Renal pelvis (tissue), 4 donors: Measurements from ENCODE around the gene PTPRN2. TPM values are rescaled to one million over a fixed set of nuclear protein-coding genes. Genes with fewer than 3 reads are reported as not detected.
"Not testable (repeated sequence)": the region's sequence is repeated elsewhere in the genome, so short reads cannot be mapped to it uniquely, and the experiment has no call there.

Source experiments
- DNase-seq: peaks from one replicate; pipeline ENCODE4 v3.0.0-alpha.2; 2013
- polyA plus RNA-seq, 3 donors: library from polyadenylated mRNA; unstranded; fragments of 120-200 nt; gene quantifications; one replicate each; pipeline ENCODE4 v1.2.1, GENCODE V29; 2013; ENCODE audit not compliant: insufficient read length in 3 of 3

Gene PTPRN2
- polyA plus RNA-seq, 3 donors: 6.6 to 7.5 (median 7.4) TPM

- DNase-seq: no peak
Observed at GRCh38 chr7:157954901-157955300, 632.7 kb downstream of the PTPRN2 start.

GRCh38 chr7:157952841-157953645 lies 634.6 kb downstream of the PTPRN2 start:
- DNase-seq: no peak

DNA sequence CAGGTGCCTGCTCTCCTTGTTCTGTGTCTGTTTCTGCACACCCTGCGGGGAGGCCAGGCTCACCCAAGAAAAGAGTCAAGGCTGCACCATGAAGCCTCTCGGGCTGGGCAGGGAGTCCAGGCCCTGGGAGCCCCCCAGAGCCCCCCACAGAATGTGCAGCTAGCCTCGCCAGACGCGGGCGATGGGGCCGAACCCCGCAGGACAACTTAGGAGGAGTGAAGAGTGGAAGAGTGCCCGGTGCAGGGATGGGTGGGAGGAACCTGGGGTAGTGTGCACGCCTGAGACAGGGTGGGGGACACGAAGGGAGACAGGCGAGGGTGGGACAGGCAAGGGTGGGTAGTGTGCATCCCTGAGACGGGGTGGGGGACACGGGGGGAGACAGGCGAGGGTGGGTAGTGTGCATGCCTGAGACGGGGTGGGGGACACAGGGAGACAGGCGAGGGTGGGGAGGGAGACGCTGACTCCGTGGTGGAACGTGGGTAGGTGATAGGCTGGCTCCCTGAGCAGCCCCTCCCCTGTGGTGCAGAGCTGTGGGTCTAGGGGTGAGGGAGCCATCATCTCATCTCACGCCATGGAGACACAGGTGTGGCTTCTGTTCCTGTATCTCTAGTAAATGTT lies 635.5 kb downstream of the PTPRN2 start:
- no peak for DNase-seq

DNA sequence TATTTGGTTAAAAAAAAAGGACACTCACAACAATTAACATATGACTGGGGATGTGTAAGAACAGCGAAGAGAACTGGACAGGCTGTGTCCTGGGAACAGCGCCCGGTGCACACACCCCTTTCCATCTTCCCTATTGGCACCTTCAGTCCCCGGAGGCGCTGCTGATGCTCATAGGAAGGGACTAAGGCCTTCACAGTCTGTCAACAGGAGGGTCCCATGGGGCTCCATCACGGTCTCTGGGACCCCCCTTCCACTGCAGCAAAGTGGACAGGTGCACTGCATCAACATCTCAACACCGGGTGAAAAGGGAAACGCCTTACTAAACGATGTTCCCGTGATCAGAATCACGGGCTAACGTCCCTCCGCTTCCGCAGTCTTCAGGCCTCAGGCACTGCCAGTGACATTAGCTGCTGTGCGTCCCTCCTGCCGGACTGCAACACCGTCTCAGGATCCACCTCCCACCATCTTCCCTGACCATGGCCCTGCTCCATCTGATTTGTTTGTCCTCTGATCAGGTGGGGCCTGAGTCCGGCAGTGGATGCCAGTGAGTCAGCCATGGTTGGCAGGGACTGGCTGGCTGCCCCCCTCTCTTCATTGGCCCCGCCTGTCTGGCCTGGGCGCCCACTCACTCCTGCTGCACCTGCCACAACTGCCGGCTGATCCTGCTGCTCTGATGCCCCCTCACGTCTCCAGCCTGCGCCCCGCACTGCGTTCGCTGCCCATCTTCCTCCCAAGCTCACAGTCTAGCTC lies 636.1 kb downstream of the PTPRN2 start:
- no peak for DNase-seq

DNA sequence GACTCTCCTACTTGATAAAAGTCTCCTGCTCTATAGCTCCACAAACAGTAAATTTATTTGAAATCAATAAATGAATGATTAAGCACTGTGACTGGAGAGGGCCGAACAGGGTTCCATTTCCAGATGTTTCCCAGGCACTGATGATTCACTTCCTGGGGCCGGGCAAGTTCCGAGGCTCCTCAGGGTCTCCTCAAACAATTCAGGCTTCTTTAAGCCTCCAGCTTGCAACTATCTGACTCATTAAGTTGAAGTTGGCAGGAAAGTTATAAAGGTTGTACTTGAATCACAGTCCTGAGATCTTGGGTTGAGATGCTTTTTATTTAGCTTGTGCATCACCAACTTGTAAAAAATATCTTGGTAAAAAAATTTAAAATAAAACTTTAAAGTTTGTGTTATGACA lies 637.9 kb downstream of the PTPRN2 start:
- no peak for DNase-seq

GRCh38 chr7:157947504-157947903 lies 640.1 kb downstream of the PTPRN2 start:
- no peak for DNase-seq

DNA sequence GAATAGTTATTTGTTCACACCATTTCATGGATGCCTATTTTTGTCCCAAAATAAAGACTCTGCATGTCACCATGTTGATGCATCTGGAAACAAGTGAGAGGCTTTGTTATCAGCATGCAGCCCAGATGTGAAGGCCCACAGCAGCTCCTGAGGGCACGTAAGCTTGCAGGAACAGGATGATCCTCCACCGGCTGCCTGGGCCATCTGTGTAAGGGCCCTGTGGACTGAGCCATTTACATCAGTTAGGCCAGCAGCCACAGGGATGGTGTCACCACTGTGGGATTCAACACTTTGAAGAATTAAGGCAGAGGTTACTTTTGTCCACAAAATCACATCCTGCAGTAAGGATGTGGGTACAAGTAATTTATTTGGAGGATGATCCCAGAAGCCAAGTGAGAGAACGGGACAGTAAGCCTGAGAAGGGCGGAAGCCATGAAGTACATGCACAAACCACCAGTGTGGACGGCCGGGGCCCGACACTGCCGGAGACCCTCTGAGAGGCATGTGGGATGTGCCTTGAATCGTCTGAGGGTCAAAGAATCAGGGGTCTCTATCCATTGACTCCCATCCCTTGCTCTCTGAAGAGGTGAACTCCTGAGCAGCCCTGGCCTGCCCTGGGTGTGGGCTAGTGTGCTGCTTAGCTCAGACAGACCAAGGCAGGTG lies 641.1 kb downstream of the PTPRN2 start:
- no peak for DNase-seq

DNA sequence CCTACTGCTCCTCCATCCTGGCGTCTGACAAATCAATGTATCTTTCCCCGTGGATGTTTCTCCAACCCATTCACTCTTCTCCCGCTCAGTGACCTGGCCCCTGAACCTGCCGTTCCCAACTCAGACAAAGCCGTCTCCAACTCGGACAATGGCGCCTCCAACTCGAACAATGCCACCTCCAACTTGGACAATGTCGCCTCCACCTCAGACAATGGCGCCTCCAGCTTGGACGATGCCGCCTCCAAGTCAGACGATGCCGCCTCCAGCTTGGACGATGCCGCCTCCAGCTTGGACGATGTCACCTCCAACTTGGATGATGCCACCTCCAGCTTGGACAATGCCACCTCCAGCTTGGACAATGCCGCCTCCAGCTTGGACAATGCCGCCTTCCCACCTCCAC lies 642.2 kb downstream of the PTPRN2 start:
- DNase-seq: no peak

GRCh38 chr7:157944734-157945291 lies 642.8 kb downstream of the PTPRN2 start:
- no peak for DNase-seq

DNA sequence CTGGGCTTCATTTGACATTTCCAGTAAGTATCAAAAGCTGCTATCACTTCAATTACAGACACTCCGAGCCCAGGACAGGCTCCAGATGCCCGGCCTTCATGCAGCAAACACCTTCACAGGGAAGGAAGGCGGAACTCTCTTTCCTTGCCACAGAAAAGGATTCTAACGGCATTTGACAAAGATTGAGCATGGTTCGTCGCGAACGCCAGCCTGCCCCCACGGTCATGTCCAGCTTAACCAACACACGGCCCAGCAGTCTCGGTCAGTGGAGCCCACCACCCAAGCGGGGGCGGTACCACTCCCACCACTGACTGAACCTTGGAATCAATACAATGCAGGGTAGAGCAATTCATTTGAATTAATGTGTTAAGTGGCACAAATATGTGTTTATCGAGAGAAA lies 643.6 kb downstream of the PTPRN2 start:
- DNase-seq: no peak

- no peak for DNase-seq
Observed at GRCh38 chr7:157943561-157943960, 644.1 kb downstream of the PTPRN2 start.

- no peak for DNase-seq
Observed at GRCh38 chr7:157941210-157941609, 646.4 kb downstream of the PTPRN2 start.

- no peak for DNase-seq
Observed at GRCh38 chr7:157940497-157940896, 647.1 kb downstream of the PTPRN2 start.

- DNase-seq: no peak
Observed at GRCh38 chr7:157938211-157938610, 649.4 kb downstream of the PTPRN2 start.

DNA sequence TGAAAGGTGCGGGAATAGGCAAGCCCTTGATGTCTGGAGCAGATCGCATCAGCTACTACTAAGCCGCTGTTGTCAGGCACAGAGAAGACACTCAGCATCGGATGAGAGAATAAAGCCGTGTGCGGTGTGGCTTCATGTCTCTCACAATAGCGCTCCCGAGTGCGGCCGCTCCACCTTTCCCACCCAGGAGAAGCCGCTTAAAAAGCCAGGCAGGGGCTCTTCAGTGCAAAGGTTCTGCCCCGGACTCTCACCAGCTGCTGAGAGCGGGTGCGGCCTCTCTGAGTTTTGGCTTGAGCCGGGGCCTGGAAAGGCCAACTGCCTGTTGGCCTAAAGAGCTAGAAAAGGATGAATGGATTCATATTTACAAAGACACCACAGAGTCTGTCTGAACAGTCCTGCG lies 650.2 kb downstream of the PTPRN2 start:
- no peak for DNase-seq

DNA sequence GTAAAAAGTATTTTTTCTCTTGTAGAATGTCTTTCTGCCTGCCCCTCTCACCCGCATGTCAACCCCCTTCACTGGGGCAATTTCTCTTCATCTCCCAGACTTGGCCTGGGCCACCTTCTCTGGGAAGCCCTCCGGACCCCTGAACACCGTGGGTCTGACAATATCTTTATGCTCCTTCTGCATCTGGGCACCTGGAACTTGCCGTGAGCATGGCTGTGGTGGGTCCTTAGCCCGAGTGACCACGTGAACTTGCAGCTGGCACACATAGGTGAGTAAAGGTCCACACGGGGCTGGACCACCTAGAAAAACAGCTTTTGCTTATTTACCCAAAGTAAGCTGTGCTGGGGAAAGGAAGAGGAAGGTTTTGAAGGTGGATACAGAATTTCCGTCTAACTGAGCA lies 650.6 kb downstream of the PTPRN2 start:
- DNase-seq: no peak

DNA sequence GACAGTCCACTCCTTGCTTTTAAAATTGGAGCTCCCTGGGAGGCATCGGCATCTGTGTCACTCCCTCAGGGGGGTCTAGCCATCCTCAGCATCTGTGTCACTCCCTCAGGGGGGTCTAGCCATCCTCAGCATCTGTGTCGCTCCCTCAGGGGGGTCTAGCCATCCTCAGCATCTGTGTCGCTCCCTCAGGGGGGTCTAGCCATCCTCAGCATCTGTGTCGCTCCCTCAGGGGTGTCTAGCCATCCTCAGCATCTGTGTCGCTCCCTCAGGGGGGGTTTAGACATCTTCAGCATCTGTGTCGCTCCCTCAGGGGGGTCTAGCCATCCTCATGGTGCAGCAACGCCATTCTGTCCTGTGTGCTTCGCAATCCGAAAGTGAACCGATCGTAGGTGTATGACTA lies 651.9 kb downstream of the PTPRN2 start:
- DNase-seq: not testable (repeated sequence)

DNA sequence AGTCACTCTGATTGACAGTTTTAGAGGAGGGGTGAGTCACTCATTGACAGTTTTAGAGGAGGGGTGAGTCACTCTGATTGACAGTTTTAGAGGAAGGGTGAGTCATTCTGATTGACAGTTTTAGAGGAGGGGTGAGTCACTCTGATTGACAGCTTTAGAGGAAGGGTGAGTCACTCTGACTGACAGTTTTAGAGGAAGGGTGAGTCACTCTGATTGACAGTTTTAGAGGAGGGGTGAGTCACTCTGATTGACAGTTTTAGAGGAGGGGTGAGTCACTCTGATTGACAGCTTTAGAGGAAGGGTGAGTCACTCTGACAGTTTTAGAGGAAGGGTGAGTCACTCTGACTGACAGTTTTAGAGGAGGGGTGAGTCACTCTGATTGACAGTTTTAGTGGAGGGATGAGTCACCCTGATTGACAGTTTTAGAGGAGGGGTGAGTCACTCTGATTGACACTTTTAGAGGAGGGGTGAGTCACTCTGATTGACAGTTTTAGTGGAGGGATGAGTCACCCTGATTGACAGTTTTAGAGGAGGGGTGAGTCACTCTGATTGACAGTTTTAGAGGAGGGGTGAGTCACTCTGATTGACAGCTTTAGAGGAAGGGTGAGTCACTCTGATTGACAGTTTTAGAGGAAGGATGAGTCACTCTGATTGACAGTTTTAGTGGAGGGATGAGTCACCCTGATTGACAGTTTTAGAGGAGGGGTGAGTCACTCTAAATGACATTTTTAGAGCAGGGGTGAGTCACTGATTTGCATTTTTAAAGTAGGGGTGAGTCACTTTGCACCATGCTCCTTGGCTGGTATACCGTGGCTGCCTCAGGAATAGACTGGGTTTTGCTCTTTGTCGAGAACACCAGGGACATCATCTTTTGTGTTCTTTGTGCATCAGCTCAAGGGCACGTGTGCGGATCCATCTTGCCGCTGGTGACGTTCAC lies 654.1 kb downstream of the PTPRN2 start:
- not testable (repeated sequence) for DNase-seq

DNA sequence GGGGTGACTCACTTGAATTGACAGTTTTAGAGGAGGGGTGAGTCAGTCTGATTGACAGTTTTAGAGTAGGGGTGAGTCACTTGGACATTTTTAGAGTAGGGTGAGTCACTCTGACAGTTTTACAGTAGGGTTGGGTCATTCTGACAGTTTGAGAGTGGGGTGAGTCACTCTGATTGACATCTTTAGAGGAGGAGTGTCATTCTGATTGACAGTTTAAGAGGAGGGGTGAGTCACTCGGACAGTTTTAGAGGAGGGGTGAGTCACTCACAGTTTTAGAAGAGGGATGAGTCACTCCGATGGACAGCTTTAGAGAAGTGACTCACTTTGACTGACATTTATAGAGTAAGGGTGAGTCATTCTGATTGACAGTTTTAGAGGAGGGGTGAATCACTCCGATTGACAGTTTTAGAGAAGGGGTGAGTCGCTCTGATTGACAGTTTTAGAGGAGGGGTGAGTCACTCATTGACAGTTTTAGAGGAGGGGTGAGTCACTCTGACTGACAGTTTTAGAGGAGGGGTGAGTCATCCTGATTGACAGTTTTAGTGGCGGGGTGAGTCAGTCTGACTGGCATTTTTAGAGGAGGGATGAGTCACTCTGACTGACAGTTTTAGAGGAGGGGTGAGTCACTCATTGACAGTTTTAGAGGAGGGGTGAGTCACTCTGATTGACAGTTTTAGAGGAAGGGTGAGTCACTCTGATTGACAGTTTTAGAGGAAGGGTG lies 655.0 kb downstream of the PTPRN2 start:
- DNase-seq: no peak

- no peak for DNase-seq
Observed at GRCh38 chr7:157930926-157931466, 656.6 kb downstream of the PTPRN2 start.
